Naive B cell (primary cell): Measurements from ENCODE around the gene GALNT17. TPM values are rescaled to one million over a fixed set of nuclear protein-coding genes. Genes with fewer than 3 reads are reported as not detected.

Experiments used
- ATAC-seq, 2 donors: fragments of 150-1000 bp; cut with Tn5 transposase; 2 replicates each; pipeline ENCODE4 v1.10.0; 2021; ENCODE audit warnings: low read depth in 2 of 2, mild to moderate bottlenecking in 2 of 2, moderate library complexity in 2 of 2
- DNase-seq: peaks from one replicate; pipeline ENCODE4 v3.0.0; 2022
- H3K27ac Mint-ChIP-seq, 6 donors: one replicate each; pipeline ENCODE4 v1.8.0; 2020 to 2022; ENCODE audit warnings: mild to moderate bottlenecking in 6 of 6, mixed read lengths in 6 of 6, moderate library complexity in 5 of 6, inconsistent platforms in 2 of 6
- H3K27me3 Mint-ChIP-seq, 3 donors: one replicate each; pipeline ENCODE4 v1.8.0; 2021 to 2022; ENCODE audit warnings: mixed read lengths in 3 of 3, mild to moderate bottlenecking in 1 of 3
- H3K36me3 Mint-ChIP-seq, 2 donors: one replicate each; pipeline ENCODE4 v1.8.0; 2020 to 2022; ENCODE audit warnings: mixed read lengths in 2 of 2, inconsistent platforms in 1 of 2, mild to moderate bottlenecking in 1 of 2
- H3K4me1 Mint-ChIP-seq, 3 donors: one replicate each; pipeline ENCODE4 v1.8.0; 2020 to 2022; ENCODE audit warnings: mixed read lengths in 3 of 3, inconsistent platforms in 1 of 3, mild to moderate bottlenecking in 1 of 3, moderate library complexity in 1 of 3
- H3K4me3 Mint-ChIP-seq, 8 donors: one replicate each; pipeline ENCODE4 v1.8.0; 2020 to 2022; ENCODE audit warnings: mild to moderate bottlenecking in 8 of 8, mixed read lengths in 8 of 8, moderate library complexity in 8 of 8, inconsistent platforms in 2 of 8
- H3K9me3 Mint-ChIP-seq, 7 donors: one replicate each; pipeline ENCODE4 v1.8.0; 2020 to 2022; ENCODE audit warnings: mixed read lengths in 7 of 7, mild to moderate bottlenecking in 5 of 7, inconsistent platforms in 2 of 7, moderate library complexity in 1 of 7
- polyA plus RNA-seq, 6 donors: library from polyadenylated mRNA; unstranded; fragments of 300-500 nt; fragmentation: Illumina TruSeq; gene quantifications; one replicate each; pipeline ENCODE4 v1.2.3, GENCODE V29; 2021; ENCODE audit warnings: low read depth in 6 of 6

GALNT17 gene
- polyA plus RNA-seq, 6 donors from 2014 or later, result not detected

DNA sequence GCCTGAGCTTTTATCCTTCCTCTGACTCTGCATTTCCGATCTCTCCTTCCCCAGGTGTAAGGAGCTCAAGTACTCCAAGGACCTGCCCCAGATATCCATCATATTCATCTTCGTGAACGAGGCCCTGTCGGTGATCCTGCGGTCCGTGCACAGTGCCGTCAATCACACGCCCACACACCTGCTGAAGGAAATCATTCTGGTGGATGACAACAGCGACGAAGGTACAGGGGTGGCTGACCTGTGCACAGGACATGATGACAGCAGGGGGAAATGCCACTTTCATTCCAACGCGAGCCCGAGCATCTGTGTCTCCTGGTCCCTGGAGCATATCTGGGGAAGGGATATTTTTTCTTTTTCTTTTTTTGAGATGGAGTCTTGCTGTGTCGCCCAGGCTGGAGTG is 256.2 kb downstream of the GALNT17 start:
- peaks cover 8 to 35% (median 13%) of the 10 kb centered on the region in 7 donors for H3K9me3 Mint-ChIP-seq
- no peaks in the 10 kb centered on the region for H3K36me3 Mint-ChIP-seq
- peak overlapping the region in 1 of 8 donors; percentile 22 for H3K4me3 Mint-ChIP-seq
- DNase-seq (no peak), ATAC-seq (no peak)
- H3K27ac Mint-ChIP-seq, result no peak overlapping the region
- no peaks in the 10 kb centered on the region for H3K27me3 Mint-ChIP-seq
- H3K4me1 Mint-ChIP-seq, result no peaks in the 10 kb centered on the region

DNA sequence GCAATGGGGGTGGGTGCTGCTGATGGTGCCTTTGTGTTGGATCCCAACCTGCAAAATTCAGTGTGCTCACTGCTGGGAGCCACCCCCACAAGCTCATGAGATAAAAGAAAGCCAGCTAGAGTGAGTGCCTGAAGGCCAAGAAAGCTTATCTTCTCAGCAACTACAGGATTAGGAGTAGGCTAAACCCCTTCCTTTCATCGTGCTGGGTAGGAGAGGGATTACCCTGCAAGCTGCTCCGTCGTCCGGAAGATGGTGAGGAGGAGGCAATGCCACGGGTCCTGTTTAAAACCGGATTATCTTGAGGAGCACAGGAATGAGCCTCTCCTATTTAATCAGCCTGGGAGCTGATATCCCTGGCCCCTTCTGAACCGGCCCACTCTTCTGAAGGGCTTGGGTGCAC is 258.0 kb downstream of the GALNT17 start:
- H3K27me3 Mint-ChIP-seq, result no peaks in the 10 kb centered on the region
- no peaks in the 10 kb centered on the region for H3K4me1 Mint-ChIP-seq
- DNase-seq (no peak), ATAC-seq (no peak)
- no peaks in the 10 kb centered on the region for H3K36me3 Mint-ChIP-seq
- no peak overlapping the region for H3K4me3 Mint-ChIP-seq
- no peak overlapping the region for H3K27ac Mint-ChIP-seq
- H3K9me3 Mint-ChIP-seq, result peaks cover 9 to 35% (median 14%) of the 10 kb centered on the region in 7 donors

DNA sequence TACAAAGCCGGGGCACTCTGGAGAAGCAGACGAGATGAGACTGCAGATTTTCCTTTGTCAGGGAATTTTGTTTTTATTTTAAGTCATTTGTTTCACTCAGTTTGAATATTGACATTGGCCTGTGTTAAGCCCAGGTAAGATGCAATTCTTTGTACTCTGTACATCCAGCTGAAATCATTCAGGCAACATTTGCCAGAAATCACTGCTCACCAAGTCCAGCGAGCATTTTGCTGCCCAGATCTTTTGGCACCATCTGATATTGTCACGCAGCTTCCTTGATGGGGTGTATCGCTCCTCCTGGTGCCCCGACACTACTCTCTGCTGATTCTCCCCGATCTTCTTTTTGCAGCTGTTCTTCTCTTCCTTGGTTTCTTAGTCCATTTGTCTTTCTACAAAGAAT is 261.7 kb downstream of the GALNT17 start:
- no peak overlapping the region for H3K27ac Mint-ChIP-seq
- ATAC-seq, result no peak
- H3K36me3 Mint-ChIP-seq, result no peaks in the 10 kb centered on the region

DNA sequence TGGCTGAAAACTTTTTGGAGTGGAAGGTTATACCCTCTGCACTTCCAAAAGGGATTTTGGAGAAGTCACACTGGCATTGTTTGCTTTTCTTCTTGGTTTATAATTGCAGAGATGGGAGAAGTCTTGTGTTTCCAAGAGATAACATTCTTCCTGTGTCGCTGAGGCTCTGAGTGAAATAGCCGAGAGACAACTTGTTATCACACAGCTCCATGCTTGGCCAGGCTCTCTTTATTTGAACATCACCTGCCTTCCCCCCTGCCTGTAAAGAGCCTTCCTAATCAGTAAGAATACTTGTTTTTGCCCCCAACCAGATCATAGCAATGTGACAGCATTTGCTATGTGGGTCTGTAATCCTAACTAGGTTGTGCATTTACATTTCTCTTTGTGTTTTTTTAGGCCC is 270.7 kb downstream of the GALNT17 start:
- Mint-ChIP-seq H3K36me3 (no peaks in the 10 kb centered on the region), H3K27me3 (no peaks in the 10 kb centered on the region), H3K9me3 (peaks cover 7 to 19% (median 11%) of the 10 kb centered on the region in 7 donors), H3K4me1 (no peaks in the 10 kb centered on the region), H3K27ac (no peak overlapping the region), H3K4me3 (no peak overlapping the region)
- ATAC-seq (no peak), DNase-seq (no peak)

More for the DNA sequence above, 261.7 kb downstream of the GALNT17 start:
- no peak for DNase-seq
- Mint-ChIP-seq H3K9me3 (peaks cover 9 to 34% (median 16%) of the 10 kb centered on the region in 7 donors), H3K4me3 (no peak overlapping the region), H3K4me1 (no peaks in the 10 kb centered on the region), H3K27me3 (no peaks in the 10 kb centered on the region)

DNA sequence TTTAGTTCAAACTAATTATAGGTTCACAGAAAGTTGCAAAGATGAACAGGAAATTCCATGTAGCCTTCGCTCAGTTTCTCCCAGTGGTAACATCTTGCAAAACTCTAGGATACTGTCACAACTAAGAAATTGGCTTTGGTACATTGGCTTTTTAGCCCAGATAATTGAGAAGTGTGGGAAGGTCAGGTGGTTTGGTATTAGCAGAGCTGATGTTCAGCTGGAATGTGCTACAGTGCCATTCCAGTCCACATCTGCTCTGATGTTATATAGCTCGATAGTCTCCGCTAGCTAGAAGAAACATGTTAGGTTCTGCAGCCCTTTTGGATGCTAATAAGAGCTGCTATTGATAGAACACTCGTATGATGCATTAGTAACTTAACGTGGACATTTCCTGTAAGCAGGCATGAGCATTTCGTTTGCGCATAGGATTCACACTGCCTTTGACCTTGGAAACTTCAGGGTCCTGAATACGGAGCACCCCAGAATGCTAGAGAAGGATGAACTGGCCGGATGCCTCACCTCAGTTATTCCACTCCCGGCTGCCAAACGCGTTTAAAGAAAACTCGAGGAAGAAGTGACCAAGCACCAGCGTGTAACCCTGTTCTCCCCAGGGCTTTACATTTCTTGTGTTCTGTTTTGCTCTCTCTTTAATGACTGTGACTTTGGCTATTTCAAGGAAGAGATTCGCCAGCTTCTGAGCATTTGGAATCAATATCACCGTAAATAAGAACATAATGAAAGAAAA is 271.4 kb downstream of the GALNT17 start:
- H3K4me3 Mint-ChIP-seq, result no peak overlapping the region
- no peaks in the 10 kb centered on the region for H3K4me1 Mint-ChIP-seq
- H3K36me3 Mint-ChIP-seq, result no peaks in the 10 kb centered on the region
- H3K9me3 Mint-ChIP-seq, result peaks cover under 1 to 17% (median 9%) of the 10 kb centered on the region in 7 donors
- no peak overlapping the region for H3K27ac Mint-ChIP-seq
- no peak for DNase-seq
- no peaks in the 10 kb centered on the region for H3K27me3 Mint-ChIP-seq
- ATAC-seq, result no peak

DNA sequence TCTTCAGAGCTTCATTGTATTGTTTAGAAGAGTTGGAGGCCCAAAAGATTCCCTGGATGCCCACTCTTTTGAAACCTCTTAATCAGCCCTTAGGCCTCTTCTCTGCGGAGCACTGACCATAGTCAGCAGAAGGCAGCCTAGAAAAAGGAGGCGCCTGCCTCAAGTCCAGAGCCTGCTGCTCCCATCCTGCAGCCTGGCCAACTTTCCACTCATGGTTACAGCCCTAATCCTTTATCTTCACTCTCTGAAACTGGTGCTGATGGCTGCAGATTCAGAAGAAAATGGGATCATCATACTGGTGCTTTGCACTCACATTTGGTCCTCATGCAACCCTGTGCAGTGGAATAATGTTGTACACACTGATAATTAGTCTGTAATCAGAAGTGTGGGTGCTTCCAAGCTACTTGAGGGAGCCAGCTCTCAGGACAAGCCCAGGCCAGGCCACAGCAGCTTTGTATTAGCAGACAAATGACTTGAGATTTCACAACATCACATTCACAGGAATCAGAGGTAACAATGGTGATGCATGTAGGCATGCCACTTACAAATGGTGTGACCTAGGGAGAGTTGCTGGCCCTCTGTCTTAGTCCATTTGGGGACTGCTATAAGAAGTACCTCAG is 272.9 kb downstream of the GALNT17 start:
- ATAC-seq (no peak), DNase-seq (no peak)
- Mint-ChIP-seq H3K4me3 (no peak overlapping the region), H3K4me1 (no peaks in the 10 kb centered on the region), H3K9me3 (peaks cover 6 to 14% (median 11%) of the 10 kb centered on the region in 7 donors), H3K27me3 (no peaks in the 10 kb centered on the region), H3K27ac (no peak overlapping the region), H3K36me3 (peaks cover 0 to 5% of the 10 kb centered on the region in 2 donors)

DNA sequence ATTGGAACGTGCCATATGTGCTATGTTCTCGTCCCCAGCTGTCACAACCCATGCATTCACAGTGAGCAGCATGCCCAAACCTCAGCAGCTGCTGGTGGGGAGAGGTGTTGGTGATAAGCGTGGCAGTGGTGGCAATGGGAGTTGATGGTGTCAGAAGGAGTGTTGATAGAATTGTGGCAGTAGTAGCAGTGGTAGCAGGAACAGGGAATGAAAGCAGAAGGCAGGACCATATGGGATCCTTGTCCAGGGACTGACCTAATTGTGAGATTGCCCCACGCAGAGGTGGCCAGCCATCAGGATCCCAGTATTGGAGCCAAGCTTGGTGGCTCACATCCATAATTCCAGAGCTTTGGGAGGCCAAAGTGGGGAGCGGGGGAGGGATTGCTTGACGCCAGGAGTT is 276.3 kb downstream of the GALNT17 start:
- Mint-ChIP-seq H3K36me3 (peaks cover 0 to 6% of the 10 kb centered on the region in 2 donors), H3K27me3 (no peaks in the 10 kb centered on the region), H3K4me1 (no peaks in the 10 kb centered on the region), H3K27ac (no peak overlapping the region), H3K9me3 (peaks cover 11 to 23% (median 18%) of the 10 kb centered on the region in 7 donors), H3K4me3 (peak overlapping the region in 1 of 8 donors; percentile 66)
- DNase-seq (no peak), ATAC-seq (no peak)

DNA sequence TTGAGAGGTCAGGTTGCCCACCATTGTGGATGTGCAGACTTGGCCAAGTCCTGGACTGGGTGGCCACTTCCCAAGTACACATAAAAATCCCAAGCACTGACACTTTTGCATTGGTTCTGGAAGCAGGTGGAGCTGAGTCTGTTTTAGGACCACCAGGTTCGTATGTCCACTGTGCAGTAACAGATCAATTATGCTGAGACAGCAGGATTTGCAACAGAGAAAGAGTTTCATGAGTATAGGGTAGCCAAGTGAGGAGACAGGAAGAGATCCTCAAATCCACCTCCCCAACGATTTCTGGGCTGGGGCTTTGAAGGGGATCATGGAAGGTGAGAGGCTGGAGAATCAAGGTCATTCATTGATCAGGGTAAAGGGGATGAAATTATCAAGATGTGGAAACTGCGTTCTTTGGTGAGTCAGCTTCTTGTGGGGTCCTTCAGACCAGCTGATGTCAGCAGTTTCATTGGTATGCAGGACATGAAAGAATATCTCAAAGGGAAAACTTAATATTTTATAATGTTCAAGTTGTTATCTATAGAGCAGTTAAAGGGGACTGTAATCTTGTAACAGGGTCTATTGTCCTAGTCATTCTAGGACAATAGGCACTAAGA is 277.7 kb downstream of the GALNT17 start:
- Mint-ChIP-seq H3K27ac (no peak overlapping the region), H3K4me3 (no peak overlapping the region), H3K9me3 (peaks cover 12 to 26% (median 19%) of the 10 kb centered on the region in 7 donors), H3K36me3 (peaks cover 0 to 6% of the 10 kb centered on the region in 2 donors), H3K27me3 (no peaks in the 10 kb centered on the region), H3K4me1 (no peaks in the 10 kb centered on the region)
- no peak for ATAC-seq
- DNase-seq, result no peak

DNA sequence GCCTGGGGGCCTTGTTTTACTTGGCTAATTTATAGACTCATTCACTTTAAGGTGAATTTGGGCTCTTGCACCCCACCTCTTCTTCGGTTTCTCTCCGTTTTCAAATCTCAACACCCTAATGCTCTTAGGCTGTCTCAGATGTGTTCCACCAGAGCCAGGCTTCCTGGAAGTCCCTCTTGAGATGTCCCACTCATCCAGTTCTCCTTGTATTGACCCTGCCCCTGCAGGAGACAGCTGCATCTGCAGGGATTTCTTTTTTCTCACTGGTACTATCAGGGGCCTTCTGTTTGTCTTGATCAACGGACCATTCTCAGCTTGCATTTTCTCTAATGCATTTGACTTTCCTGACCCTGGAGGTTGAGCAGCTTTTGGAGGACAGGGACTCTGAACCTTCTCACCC is 279.5 kb downstream of the GALNT17 start:
- Mint-ChIP-seq H3K4me3 (no peak overlapping the region), H3K27me3 (no peaks in the 10 kb centered on the region), H3K36me3 (peaks cover 0 to 6% of the 10 kb centered on the region in 2 donors), H3K9me3 (peaks cover 12 to 26% (median 18%) of the 10 kb centered on the region in 7 donors), H3K4me1 (no peaks in the 10 kb centered on the region), H3K27ac (no peak overlapping the region)
- ATAC-seq, result no peak
- no peak for DNase-seq

DNA sequence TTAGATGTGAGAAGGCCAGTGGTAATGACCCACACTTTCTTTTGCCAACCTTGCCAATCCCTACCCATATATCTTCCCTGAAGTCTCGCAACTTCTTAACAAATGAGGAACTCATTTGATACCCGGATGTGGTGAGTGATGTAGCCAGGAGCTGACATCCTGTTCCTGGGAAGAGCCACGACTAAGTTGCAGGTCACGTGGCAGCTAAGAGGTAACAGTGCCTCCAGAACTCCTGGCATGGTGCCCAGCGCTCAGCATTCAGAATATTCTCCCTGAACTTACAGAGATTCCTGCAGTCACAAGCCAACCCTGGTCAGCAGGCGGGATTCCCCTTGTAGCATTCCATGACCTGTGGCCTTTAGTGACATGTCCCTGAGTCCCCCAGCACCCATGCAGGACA is 282.5 kb downstream of the GALNT17 start:
- H3K27ac Mint-ChIP-seq, result no peak overlapping the region
- no peaks in the 10 kb centered on the region for H3K27me3 Mint-ChIP-seq
- H3K36me3 Mint-ChIP-seq, result peaks cover 0 to 4% of the 10 kb centered on the region in 2 donors
- no peak for ATAC-seq
- H3K4me1 Mint-ChIP-seq, result no peaks in the 10 kb centered on the region
- DNase-seq, result no peak
- no peak overlapping the region for H3K4me3 Mint-ChIP-seq
- H3K9me3 Mint-ChIP-seq, result peaks cover 15 to 32% (median 21%) of the 10 kb centered on the region in 7 donors

DNA sequence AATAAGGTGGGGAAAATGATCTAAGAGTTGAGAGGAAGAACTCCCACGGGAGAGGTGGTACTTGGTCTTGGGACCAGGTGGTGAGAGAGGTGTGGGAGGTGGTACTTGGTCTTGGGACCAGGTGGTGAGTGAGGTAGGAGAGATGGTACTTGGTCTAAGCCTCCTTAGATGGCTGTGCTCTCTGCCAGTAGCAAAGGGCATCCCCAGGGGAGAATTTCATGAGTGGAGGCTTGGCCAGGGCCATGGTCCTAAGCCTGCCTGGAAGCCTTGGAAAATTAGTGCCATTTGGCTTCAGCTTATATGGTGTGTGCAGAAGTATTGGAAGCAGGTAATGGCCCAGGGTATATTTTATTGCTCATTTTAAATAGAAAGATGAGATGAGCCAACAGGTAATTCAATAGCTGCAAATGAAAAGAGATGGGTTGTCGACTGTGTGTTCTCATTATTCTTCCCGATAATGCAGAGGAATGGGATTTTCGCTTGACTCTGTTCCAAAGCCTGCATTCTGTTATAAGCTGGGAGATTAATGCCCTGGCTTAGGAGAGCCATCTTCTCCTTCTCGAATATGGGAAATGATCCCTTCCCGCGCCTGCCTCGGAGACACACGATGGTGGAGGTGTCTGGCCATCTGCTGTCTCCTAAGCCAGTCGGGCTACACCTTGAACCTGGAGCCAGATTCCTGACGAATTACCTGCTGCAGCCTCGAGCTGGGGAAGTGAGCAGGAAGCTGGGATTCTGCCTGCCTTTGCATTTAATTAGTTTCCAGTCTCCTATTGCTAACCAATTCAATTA is 287.8 kb downstream of the GALNT17 start:
- Mint-ChIP-seq H3K9me3 (peaks cover 6 to 31% (median 14%) of the 10 kb centered on the region in 7 donors), H3K4me3 (no peak overlapping the region), H3K4me1 (no peaks in the 10 kb centered on the region), H3K27me3 (no peaks in the 10 kb centered on the region), H3K36me3 (no peaks in the 10 kb centered on the region), H3K27ac (no peak overlapping the region)
- ATAC-seq (no peak), DNase-seq (no peak)

DNA sequence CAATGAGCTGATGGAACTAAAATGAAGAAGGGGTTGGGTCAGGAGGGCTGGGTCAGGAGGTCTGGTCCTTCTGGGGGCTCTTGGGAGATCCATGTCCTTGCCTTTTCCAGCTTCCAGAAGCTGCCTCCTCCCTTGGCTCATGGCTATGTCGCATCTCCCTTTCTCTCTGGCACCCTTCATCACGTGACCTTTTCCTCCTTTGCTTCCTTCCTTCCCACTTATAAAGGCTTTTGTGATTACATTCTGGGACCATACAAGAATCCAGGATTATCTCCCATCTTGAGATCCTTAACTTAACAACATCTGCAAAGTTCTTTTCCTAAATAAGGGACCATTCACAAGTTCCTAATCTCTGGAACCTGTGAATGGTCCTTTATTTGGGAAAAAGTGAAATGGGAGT is 290.2 kb downstream of the GALNT17 start:
- H3K36me3 Mint-ChIP-seq, result no peaks in the 10 kb centered on the region
- H3K4me3 Mint-ChIP-seq, result no peak overlapping the region
- no peaks in the 10 kb centered on the region for H3K27me3 Mint-ChIP-seq
- no peak for ATAC-seq
- H3K4me1 Mint-ChIP-seq, result no peaks in the 10 kb centered on the region
- no peak overlapping the region for H3K27ac Mint-ChIP-seq
- no peak for DNase-seq
- peaks cover 3 to 32% (median 14%) of the 10 kb centered on the region in 7 donors for H3K9me3 Mint-ChIP-seq
